K562 (cell line): ENCODE measurements around the gene SZT2. TPM values are rescaled to one million over a fixed set of nuclear protein-coding genes. Genes with fewer than 3 reads are reported as not detected.

ENCODE experiments used
- ATAC-seq: fragments of 200-7000 bp; cut with Tn5 transposase; 3 replicates; pipeline ENCODE4 v1.9.1; 2020; ENCODE audit warnings: moderate library complexity
- BruUV-seq: library from RNA; stranded (reverse); fragments of 400-500 nt; replicated peaks from 2 replicates; lab custom pipeline; 2021; lab: Mats Ljungman, UMichigan
- CTCF ChIA-PET: fragments of 300-600 bp; formaldehyde crosslinking; extraction: SDS; loops from one replicate; lab custom pipeline; 2021; ENCODE audit warnings: low intra/inter-chr PET ratio; lab: Yijun Ruan, JAX
- POLR2A ChIA-PET: fragments of 300-600, 350-650 bp; sonication (Branson Sonifier 250); formaldehyde crosslinking; extraction: SDS; loops from one replicate; lab custom pipeline; 2021; ENCODE audit warnings: antibody characterized with exemption, inconsistent platforms; lab: Yijun Ruan, JAX
- DNase-seq, 4 experiments: peaks; one replicate each; pipeline versions ENCODE4 v3.0.0 to v3.0.0-alpha.2; 2011 to 2018; ENCODE audit warnings: low spot score in 3 of 4, mixed read lengths in 3 of 4; ENCODE audit errors: extremely low read depth in 1 of 4
- FAIRE-seq: peaks from 2 replicates; lab custom pipeline; 2011; peaks lifted over from hg19 to GRCh38; lab: Jason Lieb, UNC
- H2AFZ ChIP-seq: 2 replicates; pipeline ENCODE4 v1.6.0; 2011; ENCODE audit warnings: low read depth, low read length, control low read depth, inconsistent platforms
- H3K27ac ChIP-seq: fragments of 200-600 bp; 3 replicates; pipeline ENCODE4 v1.8.0; 2011; ENCODE audit warnings: low read depth, mild to moderate bottlenecking, control low read depth, inconsistent platforms, low read length, moderate library complexity, mixed read lengths; ENCODE audit errors: extremely low read depth
- H3K27me3 ChIP-seq, 2 experiments: fragments of 300-600 bp in 1 of 2; 2 replicates in 1 of 2; 3 replicates in 1 of 2; pipeline versions ENCODE4 v1.6.0 to v1.8.0; 2011; ENCODE audit warnings: inconsistent platforms in 2 of 2, low read length in 2 of 2, mild to moderate bottlenecking in 1 of 2, mixed read lengths in 1 of 2, moderate library complexity in 1 of 2; ENCODE audit not compliant: control insufficient read depth in 2 of 2, insufficient read depth in 2 of 2
- H3K36me3 ChIP-seq: fragments of 300-600 bp; 3 replicates; pipeline ENCODE4 v1.8.0; 2011; ENCODE audit warnings: mild to moderate bottlenecking, low read length, inconsistent platforms; ENCODE audit not compliant: control insufficient read depth, insufficient read depth
- H3K4me1 ChIP-seq, 2 experiments: fragments of 200-600 bp in 1 of 2; replicated peaks in 1 of 2; 2 replicates in 1 of 2; 3 replicates in 1 of 2; pipeline versions ENCODE4 v1.5.1 to v1.8.0; 2011; ENCODE audit warnings: inconsistent platforms in 2 of 2, low read length in 2 of 2, mild to moderate bottlenecking in 1 of 2, mixed read lengths in 1 of 2, moderate library complexity in 1 of 2; ENCODE audit not compliant: control insufficient read depth in 2 of 2, insufficient read depth in 2 of 2
- H3K4me2 ChIP-seq: 2 replicates; pipeline ENCODE4 v1.6.1; 2011; ENCODE audit warnings: low read length, control low read depth, inconsistent platforms, mixed read lengths; ENCODE audit not compliant: insufficient read depth
- H3K4me3 ChIP-seq: fragments of 200-600 bp; sonication (generic), shearing (Covaris generic); 2 replicates; pipeline ENCODE4 v1.5.1; 2016; ENCODE audit warnings: control low read depth, inconsistent platforms
- H3K79me2 ChIP-seq: fragments of 200-600 bp; 3 replicates; pipeline ENCODE4 v1.8.0; 2011; ENCODE audit warnings: low read length, inconsistent platforms; ENCODE audit not compliant: control insufficient read depth, insufficient read depth
- H3K9ac ChIP-seq, 2 experiments: 2 replicates each; pipeline versions ENCODE4 v1.6.0 to v1.6.1; 2011; ENCODE audit warnings: low read depth in 2 of 2, low read length in 2 of 2, control low read depth in 1 of 2, inconsistent platforms in 1 of 2, mild to moderate bottlenecking in 1 of 2, mixed read lengths in 1 of 2; ENCODE audit not compliant: insufficient read depth in 1 of 2
- H3K9me1 ChIP-seq: one replicate; pipeline ENCODE4 v1.6.0; 2011; ENCODE audit warnings: inconsistent platforms, mild to moderate bottlenecking, low read length, moderate library complexity; ENCODE audit not compliant: control insufficient read depth, insufficient read depth
- H3K9me3 ChIP-seq: replicated peaks from 2 replicates; pipeline ENCODE4 v1.5.1; 2011; ENCODE audit warnings: low read depth, low read length, inconsistent platforms; ENCODE audit not compliant: control insufficient read depth, insufficient read depth
- H4K20me1 ChIP-seq: replicated peaks from 2 replicates; pipeline ENCODE4 v1.6.1; 2011; ENCODE audit warnings: low read length, inconsistent platforms, mixed read lengths; ENCODE audit not compliant: control insufficient read depth, insufficient read depth
- E2F1 ChIP-seq: sonication (generic); formaldehyde crosslinking; IDR thresholded peaks from 2 replicates; pipeline ENCODE4 v1.8.1; 2023; ENCODE audit warnings: mild to moderate bottlenecking, missing genetic modification reagents, moderate library complexity
- HINFP ChIP-seq: fragments of 450-650 bp; conservative IDR thresholded peaks from 2 replicates; pipeline ENCODE4 v1.6.1; 2016; ENCODE audit warnings: missing genetic modification characterization, low read depth, mild to moderate bottlenecking, control low read depth, missing compliant biosample characterization
- NFE2L1 ChIP-seq: fragments of 450-650 bp; IDR thresholded peaks from 2 replicates; pipeline ENCODE4 v1.6.1; 2016; ENCODE audit warnings: missing genetic modification characterization, low read depth, mild to moderate bottlenecking, missing compliant biosample characterization, moderate library complexity, borderline replicate concordance
- TCF15 ChIP-seq: fragments of 250-450 bp; sonication (Bioruptor Pico); IDR thresholded peaks from 2 replicates; pipeline ENCODE4 v1.8.0; 2022; ENCODE audit warnings: moderate library complexity, mild to moderate bottlenecking, inconsistent platforms
- ZNF253 ChIP-seq: fragments of 250-450 bp; sonication (Bioruptor Pico); conservative IDR thresholded peaks from 2 replicates; pipeline ENCODE4 v1.6.1; 2021; ENCODE audit warnings: mild to moderate bottlenecking
- ZNF445 ChIP-seq: fragments of 250-450 bp; sonication (Bioruptor Pico); IDR thresholded peaks from 2 replicates; pipeline ENCODE4 v1.4.0; 2020; ENCODE audit warnings: low read depth, mild to moderate bottlenecking, moderate library complexity
- WGBS: fragments of 100-300 bp; shearing (Covaris generic); methylation state at CpG from one replicate; pipeline ENCODE4 v1.1.6; 2016; ENCODE audit warnings: low coverage, mixed read lengths; ENCODE audit not compliant: insufficient coverage; ENCODE audit errors: missing lambda C conversion rate; 5-methylcytosine and 5-hydroxymethylcytosine counted together
- in situ Hi-C: fragments of 300-500 bp; cut with MboI; formaldehyde crosslinking; loops from 4 replicates; pipeline ENCODE4 v1.15.0; 2018; ENCODE audit warnings: inconsistent platforms, mixed read lengths
- intact Hi-C: fragments of 100-400 bp; cut with micrococcal nuclease; formaldehyde crosslinking; loops from 2 replicates; pipeline ENCODE4 v1.14.2; 2022
- polyA plus RNA-seq, 8 experiments: library from polyadenylated mRNA; depleted of rRNA in 4 of 8; stranded (reverse) in 5 of 8; unstranded in 3 of 8; fragments of >200 nt; fragmentation: Nextera tagmentation in 2 of 8; fragmentation: Illumina TruSeq in 1 of 8; extraction: Ambion mirVana in 2 of 8; extraction: Trizol in 1 of 8; gene quantifications; 2 replicates each; pipeline versions ENCODE4 v1.2.1 to v1.2.3, GENCODE V29; 2011 to 2014; ENCODE audit warnings: inconsistent platforms in 1 of 8, missing spikeins in 1 of 8
- total RNA-seq, 7 experiments: library from RNA; depleted of rRNA in 6 of 7; stranded (reverse); fragments of >200 nt in 6 of 7; fragmentation: Illumina TruSeq in 2 of 7; extraction: Trizol in 2 of 7; gene quantifications; 2 replicates each; pipeline versions ENCODE4 v1.2.1 to v1.2.3, GENCODE V29; 2011 to 2021; ENCODE audit warnings: low replicate concordance in 1 of 7
- TF ChIP-seq, protein P1 (sequence below), 2 experiments: fragments of 150-350 bp in 1 of 2; IDR thresholded peaks; 2 replicates each; pipeline ENCODE4 v1.6.1; 2012 to 2016; ENCODE audit warnings: low read depth in 2 of 2, low read length in 2 of 2, mild to moderate bottlenecking in 1 of 2, moderate library complexity in 1 of 2

The SZT2 gene
- total and polyA plus RNA-seq, 9 of the 15 experiments (the other 6 are each of a cell fraction or from before 2014, with no cell fraction given) = 0.88 to 31.0 (median 12.8) TPM

GRCh38 chr1:43437031-43437973 is 47.6 kb downstream of the SZT2 start:
- no peak for ATAC-seq
- TF ChIP-seq ZNF445 (CRISPR knock-in tag) = no peak
- TF ChIP-seq NFE2L1 = no peak
- no peak for TF ChIP-seq HINFP
- no peak for TF ChIP-seq E2F1
- TF ChIP-seq ZNF253 (CRISPR knock-in tag) = no peak
- TF ChIP-seq, protein P1, sequence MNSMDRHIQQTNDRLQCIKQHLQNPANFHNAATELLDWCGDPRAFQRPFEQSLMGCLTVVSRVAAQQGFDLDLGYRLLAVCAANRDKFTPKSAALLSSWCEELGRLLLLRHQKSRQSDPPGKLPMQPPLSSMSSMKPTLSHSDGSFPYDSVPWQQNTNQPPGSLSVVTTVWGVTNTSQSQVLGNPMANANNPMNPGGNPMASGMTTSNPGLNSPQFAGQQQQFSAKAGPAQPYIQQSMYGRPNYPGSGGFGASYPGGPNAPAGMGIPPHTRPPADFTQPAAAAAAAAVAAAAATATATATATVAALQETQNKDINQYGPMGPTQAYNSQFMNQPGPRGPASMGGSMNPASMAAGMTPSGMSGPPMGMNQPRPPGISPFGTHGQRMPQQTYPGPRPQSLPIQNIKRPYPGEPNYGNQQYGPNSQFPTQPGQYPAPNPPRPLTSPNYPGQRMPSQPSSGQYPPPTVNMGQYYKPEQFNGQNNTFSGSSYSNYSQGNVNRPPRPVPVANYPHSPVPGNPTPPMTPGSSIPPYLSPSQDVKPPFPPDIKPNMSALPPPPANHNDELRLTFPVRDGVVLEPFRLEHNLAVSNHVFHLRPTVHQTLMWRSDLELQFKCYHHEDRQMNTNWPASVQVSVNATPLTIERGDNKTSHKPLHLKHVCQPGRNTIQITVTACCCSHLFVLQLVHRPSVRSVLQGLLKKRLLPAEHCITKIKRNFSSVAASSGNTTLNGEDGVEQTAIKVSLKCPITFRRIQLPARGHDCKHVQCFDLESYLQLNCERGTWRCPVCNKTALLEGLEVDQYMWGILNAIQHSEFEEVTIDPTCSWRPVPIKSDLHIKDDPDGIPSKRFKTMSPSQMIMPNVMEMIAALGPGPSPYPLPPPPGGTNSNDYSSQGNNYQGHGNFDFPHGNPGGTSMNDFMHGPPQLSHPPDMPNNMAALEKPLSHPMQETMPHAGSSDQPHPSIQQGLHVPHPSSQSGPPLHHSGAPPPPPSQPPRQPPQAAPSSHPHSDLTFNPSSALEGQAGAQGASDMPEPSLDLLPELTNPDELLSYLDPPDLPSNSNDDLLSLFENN (IDR thresholded peaks at IDR 0.05; ENCODE audit: low read depth in 2 of 2, low read length in 2 of 2) = no peak
- no peak for TF ChIP-seq TCF15 (CRISPR knock-in tag)

More at GRCh38 chr1:43437031-43437973, 47.6 kb downstream of the SZT2 start:
- Histone ChIP-seq H2AFZ (no peak overlapping the region), H3K27ac (no peak overlapping the region), H3K4me1 (no peaks in the 10 kb centered on the region), H3K4me2 (no peak overlapping the region), H3K4me3 (no peak overlapping the region), H3K27me3 (no peaks in the 10 kb centered on the region), H3K9me3 (no peaks in the 10 kb centered on the region), H4K20me1 (no peaks in the 10 kb centered on the region), H3K79me2 (no peaks in the 10 kb centered on the region), H3K36me3 (peaks cover 35% of the 10 kb centered on the region; the same call in 2 of the 3 replicates), H3K9me1 (no peaks in the 10 kb centered on the region), H3K9ac (no peak overlapping the region)
- WGBS = 74% methylated on average over 18 of the region's 20 CpGs
- CTCF ChIA-PET = no interaction called here
- DNase-seq = no peak
- intact Hi-C loops = no loop called here
- FAIRE-seq = no peak
- in situ Hi-C loops = no loop called here
- POLR2A ChIA-PET = interaction anchor here (1.1 to 1.3 kb wide), 2 partner anchors 13 to 23 kb away, joined by 3 to 5 read pairs; no protein-coding TSS in a partner anchor
- no TSS peak for BruUV-seq
